Measurements from ENCODE around the gene PELO.

DNA sequence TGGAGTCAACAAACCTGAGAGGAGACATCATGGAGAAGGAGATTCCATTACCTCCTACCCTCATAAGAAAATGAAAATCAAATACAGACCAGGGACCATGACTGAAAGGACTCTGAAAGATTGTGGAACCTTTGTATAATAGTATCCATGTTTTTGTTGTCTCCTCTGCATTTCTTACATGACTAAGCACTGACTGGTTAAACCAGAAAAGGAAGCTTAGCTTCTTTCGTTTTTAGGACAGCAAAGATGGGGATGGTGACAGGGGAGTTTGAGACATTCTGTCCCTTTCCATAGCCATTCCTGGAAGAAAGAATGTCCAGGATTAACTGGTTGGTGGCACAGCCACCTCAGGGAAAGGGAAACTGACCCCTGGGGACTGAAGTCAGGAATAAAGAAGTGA lies 22.2 kb downstream of the PELO start:
- no peak for TF ChIP-seq ZNF350 (tag by site-specific recombination; IDR thresholded peaks at IDR 0.05)
- TF ChIP-seq, protein P1, sequence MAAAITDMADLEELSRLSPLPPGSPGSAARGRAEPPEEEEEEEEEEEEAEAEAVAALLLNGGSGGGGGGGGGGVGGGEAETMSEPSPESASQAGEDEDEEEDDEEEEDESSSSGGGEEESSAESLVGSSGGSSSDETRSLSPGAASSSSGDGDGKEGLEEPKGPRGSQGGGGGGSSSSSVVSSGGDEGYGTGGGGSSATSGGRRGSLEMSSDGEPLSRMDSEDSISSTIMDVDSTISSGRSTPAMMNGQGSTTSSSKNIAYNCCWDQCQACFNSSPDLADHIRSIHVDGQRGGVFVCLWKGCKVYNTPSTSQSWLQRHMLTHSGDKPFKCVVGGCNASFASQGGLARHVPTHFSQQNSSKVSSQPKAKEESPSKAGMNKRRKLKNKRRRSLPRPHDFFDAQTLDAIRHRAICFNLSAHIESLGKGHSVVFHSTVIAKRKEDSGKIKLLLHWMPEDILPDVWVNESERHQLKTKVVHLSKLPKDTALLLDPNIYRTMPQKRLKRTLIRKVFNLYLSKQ (tag by site-specific recombination; IDR thresholded peaks at IDR 0.05; ENCODE audit: borderline replicate concordance) = no peak
- no peak for TF ChIP-seq ZNF792 (tag by site-specific recombination; IDR thresholded peaks at IDR 0.05)
- TF ChIP-seq, protein P2, sequence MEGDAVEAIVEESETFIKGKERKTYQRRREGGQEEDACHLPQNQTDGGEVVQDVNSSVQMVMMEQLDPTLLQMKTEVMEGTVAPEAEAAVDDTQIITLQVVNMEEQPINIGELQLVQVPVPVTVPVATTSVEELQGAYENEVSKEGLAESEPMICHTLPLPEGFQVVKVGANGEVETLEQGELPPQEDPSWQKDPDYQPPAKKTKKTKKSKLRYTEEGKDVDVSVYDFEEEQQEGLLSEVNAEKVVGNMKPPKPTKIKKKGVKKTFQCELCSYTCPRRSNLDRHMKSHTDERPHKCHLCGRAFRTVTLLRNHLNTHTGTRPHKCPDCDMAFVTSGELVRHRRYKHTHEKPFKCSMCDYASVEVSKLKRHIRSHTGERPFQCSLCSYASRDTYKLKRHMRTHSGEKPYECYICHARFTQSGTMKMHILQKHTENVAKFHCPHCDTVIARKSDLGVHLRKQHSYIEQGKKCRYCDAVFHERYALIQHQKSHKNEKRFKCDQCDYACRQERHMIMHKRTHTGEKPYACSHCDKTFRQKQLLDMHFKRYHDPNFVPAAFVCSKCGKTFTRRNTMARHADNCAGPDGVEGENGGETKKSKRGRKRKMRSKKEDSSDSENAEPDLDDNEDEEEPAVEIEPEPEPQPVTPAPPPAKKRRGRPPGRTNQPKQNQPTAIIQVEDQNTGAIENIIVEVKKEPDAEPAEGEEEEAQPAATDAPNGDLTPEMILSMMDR (tag by site-specific recombination; IDR thresholded peaks at IDR 0.05) = no peak
- TF ChIP-seq, protein P3, sequence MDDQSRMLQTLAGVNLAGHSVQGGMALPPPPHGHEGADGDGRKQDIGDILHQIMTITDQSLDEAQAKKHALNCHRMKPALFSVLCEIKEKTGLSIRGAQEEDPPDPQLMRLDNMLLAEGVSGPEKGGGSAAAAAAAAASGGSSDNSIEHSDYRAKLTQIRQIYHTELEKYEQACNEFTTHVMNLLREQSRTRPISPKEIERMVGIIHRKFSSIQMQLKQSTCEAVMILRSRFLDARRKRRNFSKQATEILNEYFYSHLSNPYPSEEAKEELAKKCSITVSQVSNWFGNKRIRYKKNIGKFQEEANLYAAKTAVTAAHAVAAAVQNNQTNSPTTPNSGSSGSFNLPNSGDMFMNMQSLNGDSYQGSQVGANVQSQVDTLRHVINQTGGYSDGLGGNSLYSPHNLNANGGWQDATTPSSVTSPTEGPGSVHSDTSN (CRISPR knock-in tag; IDR thresholded peaks at IDR 0.05) = no peak
- TF ChIP-seq ZBTB17 (tag by site-specific recombination; IDR thresholded peaks at IDR 0.05) = no peak
- no peak for TF ChIP-seq ZNF138 (tag by site-specific recombination; IDR thresholded peaks at IDR 0.05; ENCODE audit: borderline replicate concordance)
- TF ChIP-seq ZNF777 (tag by site-specific recombination; IDR thresholded peaks at IDR 0.05; ENCODE audit: borderline replicate concordance) = no peak
- TF ChIP-seq ZNF133 (tag by site-specific recombination; IDR thresholded peaks at IDR 0.05) = no peak
- TF ChIP-seq YY2 (tag by site-specific recombination; IDR thresholded peaks at IDR 0.05) = no peak
- TF ChIP-seq ZNF366 (tag by site-specific recombination; conservative IDR thresholded peaks at IDR 0.05) = no peak

Measured in HEK293 (cell line).